Skeletal muscle satellite cell (primary cell): Measurements from ENCODE around the gene ETV3.
A peak's percentile ranks its signal among the peaks of the same experiment; 100 is the strongest.

ENCODE experiments used
- H3K27me3 ChIP-seq: 2 replicates; pipeline ENCODE4 v1.7.0; 2013; ENCODE audit warnings: low read length; ENCODE audit not compliant: control insufficient read depth, insufficient read depth
- H3K36me3 ChIP-seq: 2 replicates; pipeline ENCODE4 v1.7.0; 2013; ENCODE audit warnings: mild to moderate bottlenecking, control low read depth, low read length; ENCODE audit not compliant: insufficient read depth
- H3K4me1 ChIP-seq: 2 replicates; pipeline ENCODE4 v1.7.0; 2013; ENCODE audit warnings: low read length; ENCODE audit not compliant: control insufficient read depth, insufficient read depth
- H3K4me2 ChIP-seq: 2 replicates; pipeline ENCODE4 v1.7.0; 2013; ENCODE audit warnings: mild to moderate bottlenecking, low read length
- H3K4me3 ChIP-seq: 2 replicates; pipeline ENCODE4 v1.7.0; 2013; ENCODE audit warnings: low read length
- H3K9ac ChIP-seq: 2 replicates; pipeline ENCODE4 v1.7.0; 2013; ENCODE audit warnings: mild to moderate bottlenecking, low read depth, low read length, moderate library complexity
- H3K9me3 ChIP-seq: replicated peaks from 2 replicates; pipeline ENCODE4 v1.7.0; 2013; ENCODE audit warnings: mild to moderate bottlenecking, control low read depth, low read length

ETV3 gene

GRCh38 chr1:157086299-157086698 is 51.9 kb downstream of the ETV3 start:
- Histone ChIP-seq H3K9ac (no peak overlapping the region), H3K27me3 (peaks cover 21% of the 10 kb centered on the region), H3K4me1 (peaks cover 3% of the 10 kb centered on the region), H3K36me3 (no peaks in the 10 kb centered on the region), H3K9me3 (no peaks in the 10 kb centered on the region), H3K4me3 (no peak overlapping the region), H3K4me2 (no peak overlapping the region)

GRCh38 chr1:157085421-157085820 is 52.8 kb downstream of the ETV3 start:
- H3K4me2 ChIP-seq: no peak overlapping the region
- H3K4me3 ChIP-seq: no peak overlapping the region
- peaks cover 2% of the 10 kb centered on the region for H3K4me1 ChIP-seq
- no peaks in the 10 kb centered on the region for H3K36me3 ChIP-seq
- no peaks in the 10 kb centered on the region for H3K9me3 ChIP-seq
- H3K9ac ChIP-seq: no peak overlapping the region
- peaks cover 18% of the 10 kb centered on the region for H3K27me3 ChIP-seq

- Histone ChIP-seq H3K4me3 (no peak overlapping the region), H3K4me2 (no peak overlapping the region), H3K9me3 (no peaks in the 10 kb centered on the region), H3K4me1 (no peaks in the 10 kb centered on the region), H3K27me3 (peaks cover 18% of the 10 kb centered on the region), H3K9ac (no peak overlapping the region), H3K36me3 (no peaks in the 10 kb centered on the region)
Measured at GRCh38 chr1:157084720-157085119, 53.5 kb downstream of the ETV3 start.

- Histone ChIP-seq H3K36me3 (no peaks in the 10 kb centered on the region), H3K27me3 (peaks cover 33% of the 10 kb centered on the region), H3K4me1 (no peaks in the 10 kb centered on the region), H3K4me2 (no peak overlapping the region), H3K9me3 (no peaks in the 10 kb centered on the region), H3K9ac (no peak overlapping the region), H3K4me3 (no peak overlapping the region)
Measured at GRCh38 chr1:157081707-157082106, 56.5 kb downstream of the ETV3 start.

- no peak overlapping the region for H3K9ac ChIP-seq
- H3K4me2 ChIP-seq: no peak overlapping the region
- peaks cover 36% of the 10 kb centered on the region for H3K27me3 ChIP-seq
- H3K9me3 ChIP-seq: no peaks in the 10 kb centered on the region
- no peak overlapping the region for H3K4me3 ChIP-seq
- H3K4me1 ChIP-seq: no peaks in the 10 kb centered on the region
- H3K36me3 ChIP-seq: no peaks in the 10 kb centered on the region
Measured at GRCh38 chr1:157080714-157081113, 57.5 kb downstream of the ETV3 start.

- Histone ChIP-seq H3K4me1 (peaks cover 8% of the 10 kb centered on the region), H3K36me3 (no peaks in the 10 kb centered on the region), H3K27me3 (peaks cover 22% of the 10 kb centered on the region), H3K4me2 (no peak overlapping the region), H3K9me3 (no peaks in the 10 kb centered on the region), H3K4me3 (no peak overlapping the region), H3K9ac (no peak overlapping the region)
Measured at GRCh38 chr1:157077394-157077793, 60.8 kb downstream of the ETV3 start.

- peak overlapping the region; percentile 67 for H3K4me3 ChIP-seq
- peaks cover 38% of the 10 kb centered on the region for H3K27me3 ChIP-seq
- no peaks in the 10 kb centered on the region for H3K36me3 ChIP-seq
Measured at GRCh38 chr1:157073944-157074685, 64.1 kb downstream of the ETV3 start.

More at GRCh38 chr1:157073944-157074685, 64.1 kb downstream of the ETV3 start:
- Histone ChIP-seq H3K9ac (peak overlapping the region; percentile 49), H3K9me3 (no peaks in the 10 kb centered on the region), H3K4me1 (peaks cover 8% of the 10 kb centered on the region), H3K4me2 (peak overlapping the region; percentile 95)
